GM12878 (cell line): ENCODE results near the gene OR6B2. TPM values are rescaled to one million over a fixed set of nuclear protein-coding genes. Genes with fewer than 3 reads are reported as not detected.

Experiments used
- ATAC-seq: fragments of 200-7000 bp; cut with Tn5 transposase; 3 replicates; pipeline ENCODE4 v1.9.1; 2020; ENCODE audit warnings: mild to moderate bottlenecking, moderate library complexity
- BruUV-seq: library from RNA; stranded (reverse); fragments of 400-500 nt; replicated peaks from 2 replicates; lab custom pipeline; 2021; lab: Mats Ljungman, UMichigan
- CTCF ChIA-PET: fragments of 300-600 bp; sonication (Branson Sonifier 250); formaldehyde crosslinking; extraction: SDS; loops from one replicate; lab custom pipeline; 2021; ENCODE audit warnings: inconsistent platforms; lab: Yijun Ruan, JAX
- POLR2A ChIA-PET: fragments of 350-600 bp; formaldehyde crosslinking; extraction: SDS; loops from one replicate; lab custom pipeline; 2021; ENCODE audit warnings: inconsistent platforms; lab: Charles Lee
- RAD21 ChIA-PET: fragments of 300-600 bp; sonication (Branson Sonifier 250); formaldehyde crosslinking; loops from one replicate; lab custom pipeline; 2023; ENCODE audit warnings: antibody characterized with exemption; ENCODE audit not compliant: unreplicated experiment; lab: Charles Lee
- SMC1A ChIA-PET: fragments of 300-600 bp; sonication (Branson Sonifier 250); formaldehyde crosslinking; loops from one replicate; lab custom pipeline; 2023; ENCODE audit not compliant: unreplicated experiment, uncharacterized antibody; lab: Charles Lee
- DNase-seq: peaks from one replicate; pipeline ENCODE4 v3.0.0-alpha.2; 2011; ENCODE audit warnings: low read depth, low spot score
- FAIRE-seq: peaks from 3 replicates; lab custom pipeline; 2011; peaks lifted over from hg19 to GRCh38; lab: Jason Lieb, UNC
- H2AFZ ChIP-seq: 2 replicates; pipeline ENCODE4 v1.6.0; 2011; ENCODE audit warnings: low read depth, low read length, control low read depth; ENCODE audit not compliant: control insufficient read depth
- H3K27ac ChIP-seq: 2 replicates; pipeline ENCODE4 v1.5.1; 2011; ENCODE audit warnings: control low read depth; ENCODE audit not compliant: control insufficient read depth, insufficient read depth
- H3K27me3 ChIP-seq, 2 experiments: replicated peaks in 1 of 2; 2 replicates each; pipeline versions ENCODE4 v1.6.0 to v1.6.1; 2011; ENCODE audit warnings: low read length in 1 of 2; ENCODE audit not compliant: control insufficient read depth in 2 of 2, insufficient read depth in 2 of 2
- H3K36me3 ChIP-seq, 2 experiments: 2 replicates each; pipeline ENCODE4 v1.5.1; 2011; ENCODE audit warnings: low read length in 1 of 2; ENCODE audit not compliant: control insufficient read depth in 2 of 2, insufficient read depth in 2 of 2
- H3K4me1 ChIP-seq: 2 replicates; pipeline ENCODE4 v1.6.1; 2011; ENCODE audit warnings: mild to moderate bottlenecking, low read length, moderate library complexity, mixed read lengths; ENCODE audit not compliant: control insufficient read depth, insufficient read depth
- H3K4me2 ChIP-seq: 2 replicates; pipeline ENCODE4 v1.6.0; 2011; ENCODE audit warnings: control low read depth; ENCODE audit not compliant: control insufficient read depth, insufficient read depth
- H3K4me3 ChIP-seq: fragments of 200-600 bp; sonication (generic); 2 replicates; pipeline ENCODE4 v1.5.1; 2016
- H3K79me2 ChIP-seq: 2 replicates; pipeline ENCODE4 v1.6.0; 2011; ENCODE audit warnings: low read length; ENCODE audit not compliant: control insufficient read depth, insufficient read depth
- H3K9ac ChIP-seq: 2 replicates; pipeline ENCODE4 v1.8.0; 2011; ENCODE audit warnings: low read length, control low read depth, mixed read lengths; ENCODE audit not compliant: control insufficient read depth, insufficient read depth
- H3K9me3 ChIP-seq: replicated peaks from 3 replicates; pipeline ENCODE4 v1.5.1; 2011; ENCODE audit warnings: mild to moderate bottlenecking, low read length; ENCODE audit not compliant: control insufficient read depth, insufficient read depth
- H4K20me1 ChIP-seq: 2 replicates; pipeline ENCODE4 v1.6.0; 2011; ENCODE audit not compliant: control insufficient read depth, insufficient read depth
- CHD1 ChIP-seq: IDR thresholded peaks from 2 replicates; pipeline ENCODE4 v1.6.1; 2012; ENCODE audit warnings: low read depth, low read length, improper control_type of control experiment
- HDAC6 ChIP-seq: fragments of 200-600 bp; sonication (generic); IDR thresholded peaks from one replicate; pipeline ENCODE4 v1.8.0; 2017; ENCODE audit warnings: antibody characterized with exemption; ENCODE audit not compliant: unreplicated experiment
- IKZF2 ChIP-seq, 2 experiments: fragments of 450-650 bp; IDR thresholded peaks; 2 replicates each; pipeline ENCODE4 v1.6.1; 2017; ENCODE audit warnings: mild to moderate bottlenecking in 2 of 2, moderate library complexity in 2 of 2
- JUNB ChIP-seq: IDR thresholded peaks from 2 replicates; pipeline ENCODE4 v1.6.1; 2016; ENCODE audit warnings: antibody characterized with exemption, mild to moderate bottlenecking
- KLF5 ChIP-seq: fragments of 450-650 bp; IDR thresholded peaks from 2 replicates; pipeline ENCODE4 v1.6.1; 2014; ENCODE audit warnings: mild to moderate bottlenecking; ENCODE audit not compliant: partially characterized antibody
- NBN ChIP-seq: fragments of 450-650 bp; IDR thresholded peaks from 2 replicates; pipeline ENCODE4 v1.6.1; 2016
- NFIC ChIP-seq: IDR thresholded peaks from 2 replicates; pipeline ENCODE4 v1.6.1; 2012; ENCODE audit warnings: low read depth, mild to moderate bottlenecking, inconsistent platforms, low read length, moderate library complexity
- RAD51 ChIP-seq: fragments of 450-650 bp; IDR thresholded peaks from 2 replicates; pipeline ENCODE4 v1.6.1; 2016; ENCODE audit warnings: moderate library complexity, mild to moderate bottlenecking, inconsistent platforms
- RFX5 ChIP-seq: IDR thresholded peaks from 2 replicates; pipeline ENCODE4 v1.6.1; 2011; ENCODE audit warnings: low read depth, low read length, improper control_type of control experiment
- SIN3A ChIP-seq: IDR thresholded peaks from 2 replicates; pipeline ENCODE4 v1.6.1; 2012; ENCODE audit warnings: low read depth, low read length, improper control_type of control experiment
- SMAD1 ChIP-seq: fragments of 450-650 bp; IDR thresholded peaks from 2 replicates; pipeline ENCODE4 v1.6.1; 2018; ENCODE audit warnings: mild to moderate bottlenecking, low read depth; ENCODE audit not compliant: partially characterized antibody
- SMC3 ChIP-seq: IDR thresholded peaks from 2 replicates; pipeline ENCODE4 v1.6.1; 2011; ENCODE audit warnings: low read length, improper control_type of control experiment, borderline replicate concordance
- WGBS: methylation state at CpG from one replicate; pipeline ENCODE4 v1.1.6; 2016; ENCODE audit warnings: low lambda C conversion rate; ENCODE audit not compliant: insufficient replicate concordance, insufficient coverage; ENCODE audit errors: missing lambda C conversion rate; 5-methylcytosine and 5-hydroxymethylcytosine counted together
- in situ Hi-C: fragments of 300-500 bp; cut with MboI; formaldehyde crosslinking; loops from 9 replicates; pipeline ENCODE4 v1.14.3; 2018; ENCODE audit warnings: mixed read lengths
- intact Hi-C: fragments of 100-400 bp; cut with micrococcal nuclease; formaldehyde crosslinking; loops from one replicate; pipeline ENCODE4 v1.14.2; 2022; ENCODE audit not compliant: unreplicated experiment
- polyA plus RNA-seq, 11 experiments: library from polyadenylated mRNA; depleted of rRNA in 4 of 11; unstranded in 6 of 11; stranded (reverse) in 5 of 11; fragments of >200 nt; fragmentation: Nextera tagmentation in 4 of 11; fragmentation: Illumina TruSeq in 1 of 11; extraction: Ambion mirVana in 4 of 11; extraction: Trizol in 1 of 11; gene quantifications; 1 replicate in 1 of 11; 2 replicates in 10 of 11; pipeline versions ENCODE4 v1.2.1 to v1.2.3, GENCODE V29; 2011 to 2016; ENCODE audit warnings: inconsistent platforms in 2 of 11, missing spikeins in 2 of 11, low read depth in 1 of 11
- total RNA-seq, 4 experiments: library from RNA; depleted of rRNA in 3 of 4; stranded (reverse); fragments of >200 nt in 3 of 4; fragmentation: Illumina TruSeq in 1 of 4; extraction: Trizol in 1 of 4; gene quantifications; 2 replicates each; pipeline versions ENCODE4 v1.2.1 to v1.2.3, GENCODE V29; 2013 to 2021
- TF ChIP-seq, protein P1 (sequence below): fragments of 450-650 bp; IDR thresholded peaks from 2 replicates; pipeline ENCODE4 v1.6.1; 2016; ENCODE audit warnings: mild to moderate bottlenecking, moderate library complexity, borderline replicate concordance

The OR6B2 gene
- total and polyA plus RNA-seq, 10 of the 15 experiments (the other 5 are each of a cell fraction or from before 2014, with no cell fraction given) = not detected

- no peak overlapping the region for H3K4me3 ChIP-seq
- no peak for DNase-seq
- POLR2A ChIA-PET = no interaction called here
- BruUV-seq = no TSS peak
- H3K36me3 ChIP-seq = no peaks in the 10 kb centered on the region
- no peaks in the 10 kb centered on the region for H3K9me3 ChIP-seq
- 36% methylated on average over 6 of the region's 6 CpGs for WGBS
- CTCF ChIA-PET = no interaction called here
- H3K9ac ChIP-seq = no peak overlapping the region
- H3K27me3 ChIP-seq = no peaks in the 10 kb centered on the region; a peak in 2 of 4 replicates
- no peak overlapping the region for H3K27ac ChIP-seq
- no peaks in the 10 kb centered on the region for H3K4me1 ChIP-seq
- no peaks in the 10 kb centered on the region for H4K20me1 ChIP-seq
- in situ Hi-C loops = no loop called here
- TF ChIP-seq JUNB = no peak
- TF ChIP-seq SMAD1 = no peak
- no peak for TF ChIP-seq RAD51
- no peak for TF ChIP-seq HDAC6
- no peak for TF ChIP-seq RFX5
- TF ChIP-seq KLF5 = no peak
- TF ChIP-seq, protein P1, sequence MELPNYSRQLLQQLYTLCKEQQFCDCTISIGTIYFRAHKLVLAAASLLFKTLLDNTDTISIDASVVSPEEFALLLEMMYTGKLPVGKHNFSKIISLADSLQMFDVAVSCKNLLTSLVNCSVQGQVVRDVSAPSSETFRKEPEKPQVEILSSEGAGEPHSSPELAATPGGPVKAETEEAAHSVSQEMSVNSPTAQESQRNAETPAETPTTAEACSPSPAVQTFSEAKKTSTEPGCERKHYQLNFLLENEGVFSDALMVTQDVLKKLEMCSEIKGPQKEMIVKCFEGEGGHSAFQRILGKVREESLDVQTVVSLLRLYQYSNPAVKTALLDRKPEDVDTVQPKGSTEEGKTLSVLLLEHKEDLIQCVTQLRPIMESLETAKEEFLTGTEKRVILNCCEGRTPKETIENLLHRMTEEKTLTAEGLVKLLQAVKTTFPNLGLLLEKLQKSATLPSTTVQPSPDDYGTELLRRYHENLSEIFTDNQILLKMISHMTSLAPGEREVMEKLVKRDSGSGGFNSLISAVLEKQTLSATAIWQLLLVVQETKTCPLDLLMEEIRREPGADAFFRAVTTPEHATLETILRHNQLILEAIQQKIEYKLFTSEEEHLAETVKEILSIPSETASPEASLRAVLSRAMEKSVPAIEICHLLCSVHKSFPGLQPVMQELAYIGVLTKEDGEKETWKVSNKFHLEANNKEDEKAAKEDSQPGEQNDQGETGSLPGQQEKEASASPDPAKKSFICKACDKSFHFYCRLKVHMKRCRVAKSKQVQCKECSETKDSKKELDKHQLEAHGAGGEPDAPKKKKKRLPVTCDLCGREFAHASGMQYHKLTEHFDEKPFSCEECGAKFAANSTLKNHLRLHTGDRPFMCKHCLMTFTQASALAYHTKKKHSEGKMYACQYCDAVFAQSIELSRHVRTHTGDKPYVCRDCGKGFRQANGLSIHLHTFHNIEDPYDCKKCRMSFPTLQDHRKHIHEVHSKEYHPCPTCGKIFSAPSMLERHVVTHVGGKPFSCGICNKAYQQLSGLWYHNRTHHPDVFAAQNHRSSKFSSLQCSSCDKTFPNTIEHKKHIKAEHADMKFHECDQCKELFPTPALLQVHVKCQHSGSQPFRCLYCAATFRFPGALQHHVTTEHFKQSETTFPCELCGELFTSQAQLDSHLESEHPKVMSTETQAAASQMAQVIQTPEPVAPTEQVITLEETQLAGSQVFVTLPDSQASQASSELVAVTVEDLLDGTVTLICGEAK = no peak
- no peak for TF ChIP-seq NFIC
- TF ChIP-seq NBN = no peak
- TF ChIP-seq SIN3A = no peak
- no peak for TF ChIP-seq IKZF2 (IDR thresholded peaks at IDR 0.05)
- TF ChIP-seq SMC3 = no peak
- no peak for TF ChIP-seq CHD1
- TF ChIP-seq, all 136 proteins: peak for 0
- FAIRE-seq (no peak), ATAC-seq (no peak)
- intact Hi-C loops = no loop called here
- ChIA-PET SMC1A (no interaction called here), RAD21 (no interaction called here)
- H3K4me2 ChIP-seq = no peak overlapping the region
- H3K79me2 ChIP-seq = no peaks in the 10 kb centered on the region
- H2AFZ ChIP-seq = no peak overlapping the region
Observed at GRCh38 chr2:240041363-240041762, 11.1 kb upstream of the OR6B2 start.
